Middle frontal gyrus (tissue), 1 donor: ENCODE data around the gene CD200.

Experiments used
- DNase-seq: peaks from one replicate; pipeline ENCODE4 v3.0.0-alpha.2; 2015; ENCODE audit warnings: low spot score; ENCODE audit errors: extremely low spot score

The CD200 gene, protein sequence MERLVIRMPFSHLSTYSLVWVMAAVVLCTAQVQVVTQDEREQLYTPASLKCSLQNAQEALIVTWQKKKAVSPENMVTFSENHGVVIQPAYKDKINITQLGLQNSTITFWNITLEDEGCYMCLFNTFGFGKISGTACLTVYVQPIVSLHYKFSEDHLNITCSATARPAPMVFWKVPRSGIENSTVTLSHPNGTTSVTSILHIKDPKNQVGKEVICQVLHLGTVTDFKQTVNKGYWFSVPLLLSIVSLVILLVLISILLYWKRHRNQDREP

DNA sequence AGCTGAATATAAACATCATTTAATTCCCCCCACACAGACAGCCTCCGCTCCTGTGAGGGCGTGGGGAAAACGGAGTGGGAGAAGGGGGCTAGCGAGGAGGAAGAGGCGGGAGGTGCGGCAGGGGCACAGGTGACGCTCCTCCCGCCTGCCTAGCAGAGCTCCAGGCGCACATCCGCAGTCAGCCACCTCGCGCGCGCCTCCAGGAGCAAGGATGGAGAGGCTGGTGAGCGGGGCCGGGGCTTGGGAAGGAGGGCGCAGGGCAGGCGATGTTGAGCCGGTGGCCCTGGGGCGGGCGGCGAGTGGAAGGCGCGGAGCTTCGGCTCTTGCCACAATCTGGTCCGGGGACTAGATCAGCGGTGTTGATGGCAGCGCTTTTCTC lies at the start of gene CD200:
TSS of gene CD200 (plus strand) at position 155 of the 379 bp plus-strand sequence. CDS start at position 212, 57 bp downstream.
- DNase-seq = peak; percentile 24

DNA sequence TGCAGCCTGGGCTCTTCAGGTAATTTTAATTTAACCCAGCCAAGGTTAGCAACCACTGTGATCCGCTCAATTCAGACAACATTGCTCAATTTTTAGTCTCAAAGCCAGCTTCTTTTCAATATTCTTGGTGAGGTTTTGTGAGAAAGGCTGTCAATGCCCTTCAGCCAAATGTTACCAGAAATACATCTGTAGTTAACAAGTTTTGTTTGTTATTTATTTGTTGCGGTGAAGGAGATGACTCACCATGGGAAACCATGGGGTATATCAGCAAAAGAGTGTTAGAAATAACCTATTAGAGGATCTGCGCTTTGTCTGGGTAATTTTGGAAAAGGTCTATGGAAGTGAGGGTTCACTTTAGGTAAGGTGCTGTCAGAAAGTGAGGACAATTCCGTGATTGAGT lies 43.9 kb upstream of the CD200 start:
- DNase-seq = no peak

DNA sequence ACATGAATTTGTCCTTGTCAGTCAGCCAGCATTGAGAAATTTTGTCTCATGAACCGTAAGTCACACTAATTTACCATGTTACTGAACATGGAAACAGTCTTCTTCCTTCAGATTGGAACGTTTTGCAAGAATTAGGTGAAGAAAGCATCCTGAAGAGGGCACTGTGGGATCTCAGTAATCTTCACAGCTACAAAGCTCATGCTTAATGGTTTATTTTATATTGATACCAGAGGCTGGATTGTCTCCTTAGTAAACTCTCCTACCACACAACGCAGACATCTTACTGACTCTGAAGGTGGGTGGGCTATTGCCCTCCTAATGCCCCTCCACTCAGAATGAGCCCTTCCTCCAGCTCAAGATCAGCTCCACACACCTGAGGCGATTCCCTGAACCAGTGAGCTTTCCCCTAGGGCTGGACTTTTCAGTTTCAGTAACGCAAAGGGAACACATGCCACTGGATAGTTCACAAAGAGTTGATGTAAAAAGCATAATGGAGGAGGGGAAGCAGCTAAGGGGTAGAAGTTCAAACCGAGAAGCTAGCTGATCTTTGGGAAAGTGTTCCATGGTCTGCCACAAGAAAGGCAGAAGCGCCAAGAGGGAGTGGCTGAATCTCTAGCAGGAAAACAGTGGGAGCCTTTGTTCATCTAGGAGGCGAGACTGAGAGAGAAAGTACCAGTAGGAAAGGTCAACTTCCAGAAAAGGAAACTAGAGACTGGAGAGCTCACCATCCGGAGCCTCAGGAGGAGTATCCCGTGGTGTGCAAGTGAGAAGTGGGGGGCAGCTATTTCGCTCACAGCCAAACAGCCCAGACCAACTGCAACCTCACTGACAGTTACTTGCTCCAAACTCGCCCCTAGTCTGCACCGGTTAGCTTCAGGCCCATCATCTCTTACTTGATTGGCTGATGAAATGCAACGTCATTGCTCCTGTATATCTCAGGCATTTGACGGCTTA lies 39.3 kb upstream of the CD200 start, which contains the start of gene SLC9C1:
TSS of gene SLC9C1 (minus strand) at position 849 of the 954 bp plus-strand sequence. CDS start 7,425 bp downstream, outside the sequence.
- DNase-seq = peak; percentile 58

DNA sequence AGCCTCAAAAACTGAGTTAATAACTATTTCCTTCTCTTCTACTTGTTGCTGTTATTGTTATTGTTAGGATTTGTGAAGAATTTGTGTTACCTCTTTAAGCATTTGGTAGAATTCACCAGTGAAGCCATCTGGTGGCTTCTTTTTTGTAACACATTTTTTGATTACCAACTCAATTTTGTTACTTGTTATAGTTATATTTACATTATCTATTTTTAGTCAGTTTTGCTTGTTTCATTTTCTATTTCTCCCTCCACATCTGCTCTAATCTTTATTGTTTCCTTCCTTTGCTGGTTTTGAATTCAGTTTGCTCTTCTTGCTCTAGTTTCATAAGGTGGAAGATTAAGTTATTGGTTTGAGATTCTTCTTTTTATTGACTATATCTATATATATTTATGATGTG lies 35.2 kb upstream of the CD200 start:
- no peak for DNase-seq

DNA sequence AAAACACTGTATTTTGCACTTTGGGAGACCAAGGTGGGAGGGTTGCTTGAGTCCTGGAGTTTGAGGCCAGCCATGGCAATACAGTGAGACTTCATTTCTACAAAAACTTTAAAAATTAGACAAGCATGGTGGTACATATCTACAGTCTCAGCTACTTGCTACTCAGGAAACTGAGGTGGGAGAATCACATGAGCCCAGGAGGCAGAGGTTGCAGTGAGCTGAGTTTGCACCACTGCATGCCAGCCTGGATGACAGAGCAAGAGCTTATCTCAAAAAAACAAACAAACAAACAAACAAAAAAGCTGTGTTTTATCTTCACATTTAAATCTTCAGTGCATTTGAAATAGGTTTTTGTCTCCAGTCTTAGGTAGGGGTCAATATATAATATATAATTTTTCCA lies 34.2 kb upstream of the CD200 start:
- DNase-seq = no peak

DNA sequence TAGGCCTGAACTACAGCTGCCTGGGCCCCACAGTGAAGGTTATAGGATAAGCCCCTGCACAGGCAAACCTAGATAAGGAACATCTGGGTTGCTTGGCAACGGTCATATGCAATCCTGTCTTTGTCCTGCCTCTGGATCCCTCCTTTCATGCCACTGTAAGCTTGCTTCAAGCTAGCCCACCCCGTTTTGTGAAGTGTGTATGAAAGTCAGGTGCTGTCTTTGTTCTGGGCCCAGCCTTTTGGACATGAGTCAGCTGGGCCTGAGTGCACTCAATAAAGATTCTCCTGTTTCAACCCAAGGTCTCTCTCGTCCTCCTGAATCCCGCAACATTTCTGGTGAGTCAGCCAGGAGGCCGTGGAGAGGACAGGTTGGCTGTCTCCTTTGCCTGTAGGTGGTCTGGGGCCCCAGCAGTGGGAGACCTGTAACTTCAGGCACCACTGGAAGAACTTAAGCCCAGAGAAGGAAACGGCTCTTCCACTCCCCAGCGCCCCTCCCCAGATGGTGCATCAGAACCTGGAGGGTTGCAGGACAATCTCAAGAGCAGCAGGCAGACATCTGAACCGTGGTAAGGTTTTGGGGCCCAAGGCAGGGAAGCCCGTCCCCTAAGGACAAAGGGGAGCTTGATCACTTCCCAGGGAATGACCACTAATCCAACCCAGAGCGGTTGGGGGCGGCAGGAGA lies 30.7 kb upstream of the CD200 start:
- DNase-seq = no peak

DNA sequence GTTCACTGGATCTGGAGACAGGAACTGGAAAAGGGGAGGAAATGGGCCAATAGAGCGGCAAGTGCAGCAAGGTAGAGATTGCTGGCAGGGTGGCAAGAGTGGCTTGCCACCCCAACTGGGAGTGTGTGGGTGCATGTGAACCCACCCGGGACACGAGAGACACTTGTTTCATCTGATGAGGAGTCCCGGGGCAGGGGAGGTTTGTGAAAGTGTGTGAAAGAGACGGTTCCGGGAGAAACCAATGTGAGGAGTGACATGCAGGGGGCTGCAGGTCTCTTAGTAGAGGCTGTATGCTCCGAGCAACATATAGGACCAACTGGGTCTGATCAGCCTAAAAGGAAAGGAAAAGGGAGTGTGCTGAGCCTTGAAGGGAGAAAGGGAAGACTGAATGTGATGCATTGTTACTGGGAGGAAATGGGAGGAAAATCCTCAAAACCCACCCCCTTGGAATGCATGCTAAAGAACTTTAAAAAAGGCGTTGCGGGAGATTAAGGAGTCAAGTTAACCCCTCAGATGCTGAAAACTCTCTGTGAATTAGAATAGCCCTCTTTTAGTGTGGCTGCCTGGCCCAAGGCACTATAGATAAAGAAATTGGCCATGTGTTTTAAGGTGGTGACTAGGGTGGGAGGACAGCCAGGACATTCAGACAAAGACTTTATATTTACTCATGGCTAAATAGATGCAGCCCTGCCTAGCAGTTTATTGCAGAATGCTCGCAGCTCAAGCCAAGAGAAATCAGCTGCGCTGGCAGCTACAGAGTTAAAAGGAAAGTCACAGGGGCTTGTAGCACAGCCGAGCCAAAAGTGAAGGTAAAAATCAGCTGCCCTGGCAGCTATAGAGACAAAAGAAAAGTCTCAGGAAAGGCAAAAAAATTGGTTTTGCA lies 29.8 kb upstream of the CD200 start:
- no peak for DNase-seq

DNA sequence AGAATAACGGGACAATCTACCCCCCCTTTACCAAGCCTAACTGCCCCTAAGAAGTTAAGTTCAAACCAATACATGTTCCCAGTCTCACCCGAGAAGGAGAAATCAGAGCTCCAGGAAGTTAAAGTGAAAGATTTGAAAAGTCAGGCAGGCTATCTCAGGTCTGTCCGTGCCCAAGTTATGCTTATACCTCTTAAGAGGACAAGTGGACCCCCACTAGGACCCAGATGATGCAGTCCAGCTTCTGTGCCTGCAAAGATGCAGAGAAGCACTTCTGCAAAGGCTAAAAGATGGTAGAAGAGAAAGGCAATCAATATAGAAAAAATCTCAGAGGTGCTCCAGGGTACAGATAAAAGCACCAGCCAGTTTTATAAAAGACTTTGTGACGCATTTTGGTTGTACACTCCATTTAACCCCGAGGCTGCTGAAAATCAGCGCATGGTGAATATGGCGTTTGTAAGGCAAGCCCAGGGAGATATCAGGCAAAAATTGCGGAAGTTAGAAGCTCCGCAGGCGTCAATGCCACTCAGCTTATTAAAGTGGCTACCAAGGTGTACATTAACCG lies 29.1 kb upstream of the CD200 start:
- DNase-seq = no peak

DNA sequence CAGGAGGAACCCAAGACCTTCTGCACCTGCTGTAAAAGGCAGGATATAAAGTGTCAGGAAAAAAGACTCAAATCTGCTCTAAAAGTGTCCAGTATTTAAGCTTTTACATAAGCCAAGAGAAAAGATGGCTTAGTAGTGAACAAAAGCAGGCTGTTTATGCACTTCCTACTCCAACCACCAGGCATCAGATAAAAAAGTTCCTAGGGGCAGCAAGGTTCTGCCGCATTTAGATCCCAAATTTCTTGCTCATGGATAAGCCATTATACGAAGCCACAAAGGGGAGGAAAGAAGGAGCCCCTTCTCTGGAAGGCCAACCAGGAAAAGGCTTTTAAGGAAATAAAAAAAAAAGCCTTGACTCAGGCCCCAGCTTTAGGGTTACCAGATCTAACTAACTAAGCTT lies 28.3 kb upstream of the CD200 start:
- DNase-seq = no peak

DNA sequence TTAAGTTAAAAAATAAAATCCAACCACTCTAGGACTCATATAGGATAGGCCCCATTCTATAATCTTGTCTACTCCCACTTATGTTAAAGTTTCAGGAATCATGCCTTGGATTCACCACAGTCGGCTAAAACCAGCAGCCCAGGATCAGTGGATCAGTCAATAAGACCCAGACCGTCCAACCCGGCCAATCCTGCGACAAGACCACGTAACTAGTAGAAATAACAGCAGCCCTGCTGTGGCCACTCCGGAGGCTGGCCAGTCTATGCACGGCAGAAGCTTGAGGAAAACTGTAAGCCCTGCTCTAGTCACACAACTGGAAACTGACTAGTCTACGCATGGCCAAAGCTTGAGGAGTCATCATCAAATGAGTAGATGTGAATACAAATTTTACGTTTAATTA lies 26.1 kb upstream of the CD200 start:
- no peak for DNase-seq

DNA sequence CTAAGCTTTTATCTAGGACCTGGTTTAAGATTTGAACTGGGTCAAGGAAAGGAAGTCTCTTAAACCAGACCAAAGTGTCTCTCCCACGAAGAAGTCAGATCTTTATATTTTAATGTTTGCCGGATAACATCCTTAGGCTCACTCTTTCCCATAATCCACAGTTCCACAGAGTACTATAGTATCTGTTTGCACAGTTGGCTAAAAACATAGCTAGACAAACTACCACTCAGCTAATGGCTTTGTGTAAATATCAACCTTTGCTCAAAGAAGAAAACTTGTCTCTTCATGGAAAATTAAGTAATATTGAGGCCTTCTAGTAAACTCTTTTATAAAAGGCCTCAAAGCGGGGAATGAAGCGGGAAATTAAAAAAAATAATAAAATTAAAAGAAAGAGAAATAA lies 25.4 kb upstream of the CD200 start:
- no peak for DNase-seq

DNA sequence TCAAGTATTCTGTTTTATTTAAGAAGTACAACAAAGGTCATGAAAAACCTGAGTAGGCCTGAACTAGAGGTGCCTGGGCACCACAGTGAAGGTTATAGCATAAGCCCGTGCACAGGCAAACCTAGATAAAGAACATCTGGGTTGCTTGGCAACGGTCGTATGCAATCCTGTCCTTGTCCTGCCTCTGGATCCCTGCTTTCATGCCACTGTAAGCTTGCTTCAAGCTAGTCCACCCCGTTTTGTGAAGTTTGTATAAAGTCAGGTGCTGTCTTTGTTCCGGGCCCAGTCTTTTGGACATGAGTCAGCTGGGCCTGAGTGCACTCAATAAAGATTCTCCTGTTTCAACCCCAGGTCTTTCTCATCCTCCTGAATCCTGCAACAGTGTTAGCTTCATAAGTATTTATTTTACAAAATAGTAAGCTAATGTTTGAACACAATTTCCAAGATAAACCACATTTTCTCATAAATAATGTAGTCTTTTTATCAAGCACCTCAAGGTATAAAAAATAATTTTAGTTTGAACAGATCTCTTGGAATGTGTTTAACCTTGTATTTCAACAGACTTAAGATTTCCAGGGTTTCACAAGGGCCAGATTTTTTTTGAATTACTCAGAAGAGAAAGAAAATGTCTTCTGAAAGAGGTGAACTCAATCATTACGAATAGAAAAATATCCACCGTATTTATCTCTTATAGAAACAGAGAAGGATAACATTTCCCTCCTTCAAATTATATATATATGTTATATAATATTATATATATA lies 24.6 kb upstream of the CD200 start:
- DNase-seq = no peak

DNA sequence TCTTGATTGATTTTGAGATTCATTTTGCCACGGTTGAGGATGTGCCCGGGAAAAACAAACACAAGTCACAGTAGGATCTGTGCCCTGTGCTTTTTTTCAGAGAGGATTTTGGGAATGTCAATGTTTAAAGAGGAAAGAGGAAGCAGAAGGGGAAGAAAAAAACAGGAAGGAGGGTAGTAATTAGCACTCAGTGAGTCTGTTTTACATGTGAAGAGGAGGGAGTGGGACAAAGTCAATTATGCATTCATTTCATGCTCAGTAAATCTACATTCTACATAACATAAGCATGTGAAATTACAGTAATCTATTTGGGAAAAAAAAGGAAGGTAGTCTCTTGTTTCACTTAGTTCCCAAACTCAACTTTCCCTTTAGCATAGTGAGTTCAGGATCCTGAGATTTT lies 18.3 kb upstream of the CD200 start:
- DNase-seq = no peak

DNA sequence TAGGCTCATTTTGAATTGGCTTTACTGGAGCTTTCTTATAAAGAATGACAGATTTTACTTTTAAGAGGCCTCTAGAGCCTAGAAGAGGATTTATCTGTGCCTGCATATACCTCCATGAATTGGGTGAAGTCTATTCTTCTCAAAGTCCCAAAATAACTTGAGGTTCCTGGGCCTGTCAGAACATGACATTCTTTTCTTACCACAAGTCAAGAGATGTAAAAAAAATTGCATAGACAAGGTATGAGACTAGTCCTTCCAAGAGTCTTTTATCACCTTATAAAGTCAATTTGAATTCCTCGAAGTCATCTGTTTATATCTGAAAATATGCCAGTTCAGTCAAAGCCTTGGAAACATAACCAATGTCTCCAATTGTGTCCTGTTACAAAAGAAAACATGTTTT lies 17.2 kb upstream of the CD200 start:
- DNase-seq = no peak

DNA sequence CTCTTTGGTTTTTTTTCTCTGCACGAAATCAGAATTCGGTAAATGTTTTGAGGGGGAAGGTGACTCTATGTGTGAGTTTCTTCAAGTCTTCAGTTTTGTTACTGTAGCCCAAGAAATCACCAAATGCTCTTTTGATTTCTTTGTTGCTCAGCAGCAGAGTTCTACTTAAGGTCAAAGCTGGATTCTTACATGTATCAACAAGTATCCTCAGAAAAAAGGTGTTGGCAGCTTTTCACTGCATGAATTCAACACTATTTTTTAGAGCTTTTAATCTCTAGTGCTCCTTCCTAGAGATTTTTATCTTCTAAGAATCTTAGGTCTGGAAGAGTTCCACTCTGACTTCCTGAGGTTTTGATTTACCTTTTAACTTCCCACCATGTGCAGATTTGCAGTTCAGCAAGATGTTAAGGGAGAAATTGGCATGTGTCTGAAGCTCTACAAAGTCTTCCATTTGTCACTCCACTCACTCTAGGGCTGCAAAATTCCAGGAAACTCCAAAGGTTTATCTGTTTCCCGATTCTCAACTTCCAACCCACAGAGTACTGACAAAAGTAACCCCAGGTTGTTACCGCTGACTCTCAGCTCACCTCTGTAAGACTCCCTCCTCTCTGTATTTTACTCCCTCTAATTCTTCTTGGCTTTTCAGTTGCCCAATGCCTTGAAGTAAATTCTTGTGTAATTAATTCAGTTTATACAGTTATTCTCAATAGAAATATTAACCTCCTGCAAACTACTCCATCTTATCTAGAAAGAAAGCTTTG lies 13.3 kb upstream of the CD200 start:
- DNase-seq = no peak

DNA sequence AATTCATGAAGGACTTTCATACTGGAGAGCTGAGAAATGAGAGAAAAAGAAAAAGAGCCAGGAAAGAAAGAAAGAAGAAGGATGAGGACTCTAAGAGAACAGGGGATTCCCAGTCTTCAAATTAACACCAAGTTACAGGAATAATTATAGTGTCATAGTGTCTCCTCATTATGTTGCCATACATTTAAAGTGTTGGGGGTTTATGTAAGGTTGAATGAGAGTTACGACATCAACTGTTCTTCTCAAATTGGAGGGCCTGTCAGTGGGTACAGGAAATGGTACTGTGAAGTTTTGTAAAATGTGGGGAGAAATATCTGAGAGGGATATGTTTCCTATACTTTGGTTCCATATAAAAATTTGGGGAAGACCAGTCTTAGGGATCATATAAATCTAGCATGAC lies 12.3 kb upstream of the CD200 start:
- DNase-seq = no peak

DNA sequence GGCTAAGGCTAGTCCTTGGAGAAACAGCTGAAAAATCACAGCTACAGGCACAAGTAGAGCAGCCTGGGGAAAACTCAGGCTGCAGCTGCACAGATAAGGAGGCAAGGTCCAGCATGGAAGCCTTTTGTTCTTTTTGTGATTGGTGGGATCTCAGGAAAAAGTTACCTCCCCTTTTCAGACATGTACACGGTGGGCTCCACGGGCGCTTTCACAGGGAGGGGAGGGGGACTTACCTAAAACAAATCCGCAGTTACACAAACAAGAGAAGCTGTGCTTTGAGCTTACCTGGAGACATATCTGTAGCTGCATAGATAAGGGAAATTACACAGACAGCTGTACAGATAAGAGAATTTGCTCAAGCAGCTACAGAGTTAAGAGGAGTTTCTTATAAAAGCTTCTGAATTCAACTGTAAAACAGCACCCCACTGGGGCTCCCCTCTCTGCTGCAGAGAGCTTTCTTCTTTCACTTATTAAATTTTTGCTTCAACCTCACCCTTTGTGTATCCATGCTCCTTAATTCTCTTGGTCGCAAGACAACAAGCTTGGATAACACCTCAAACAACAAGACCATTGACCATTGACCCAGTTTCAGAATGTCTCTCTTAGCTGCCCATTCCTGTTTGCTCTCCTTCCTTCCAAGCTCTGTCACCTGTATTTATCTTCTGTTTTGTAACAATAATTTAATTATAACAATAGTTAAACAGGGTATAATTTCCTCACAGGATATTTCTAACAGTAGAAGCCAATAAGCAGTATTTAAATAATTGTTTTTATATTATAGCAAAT lies 10.9 kb upstream of the CD200 start:
- no peak for DNase-seq

DNA sequence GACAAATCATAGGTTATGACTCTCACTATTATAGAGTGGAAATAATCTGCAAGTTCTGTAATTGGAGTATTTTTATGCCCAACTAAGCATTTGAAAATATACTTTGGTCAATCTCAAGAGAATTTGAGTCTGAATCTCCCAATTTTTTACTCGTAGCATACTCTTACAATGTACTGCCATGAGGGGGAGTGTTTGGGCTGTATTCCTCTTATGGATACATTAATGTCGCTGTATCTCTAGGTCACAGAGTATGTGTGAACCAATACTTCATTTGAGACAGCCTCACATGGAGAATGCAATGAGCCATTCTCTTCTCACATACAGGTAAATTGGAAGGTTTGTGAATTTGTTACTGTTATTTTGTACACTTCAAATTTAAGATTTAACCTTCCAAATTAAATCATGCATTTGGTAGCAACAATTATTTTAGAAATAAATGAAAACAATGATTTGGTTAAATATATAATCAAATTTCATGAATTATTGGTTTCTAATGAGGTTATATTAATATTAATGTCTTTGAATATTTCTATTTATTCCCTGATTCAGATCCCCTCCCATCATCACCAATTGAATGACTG lies 5.5 kb upstream of the CD200 start:
- DNase-seq = peak; percentile 31
